Immature natural killer cell (primary cell): ENCODE measurements around the gene BNC1. TPM values are rescaled to one million over a fixed set of nuclear protein-coding genes. Genes with fewer than 3 reads are reported as not detected.

Experiments
- DNase-seq, 3 donors: peaks; one replicate each; pipeline ENCODE4 v3.0.0; 2022; ENCODE audit warnings: mixed read lengths in 1 of 3
- H3K27ac Mint-ChIP-seq, 6 donors: one replicate each; pipeline ENCODE4 v1.8.0; 2020; ENCODE audit warnings: mixed read lengths in 6 of 6, mild to moderate bottlenecking in 5 of 6, inconsistent platforms in 4 of 6, moderate library complexity in 3 of 6
- H3K27me3 Mint-ChIP-seq, 3 donors: one replicate each; pipeline ENCODE4 v1.8.0; 2020 to 2021; ENCODE audit warnings: low read depth in 3 of 3, mild to moderate bottlenecking in 3 of 3, mixed read lengths in 3 of 3, moderate library complexity in 3 of 3, inconsistent platforms in 1 of 3
- H3K36me3 Mint-ChIP-seq, 3 donors: one replicate each; pipeline ENCODE4 v1.8.0; 2020; ENCODE audit warnings: mixed read lengths in 3 of 3, inconsistent platforms in 2 of 3, mild to moderate bottlenecking in 2 of 3
- H3K4me1 Mint-ChIP-seq, 2 donors: one replicate each; pipeline ENCODE4 v1.8.0; 2020; ENCODE audit warnings: inconsistent platforms in 2 of 2, mild to moderate bottlenecking in 2 of 2, mixed read lengths in 2 of 2, moderate library complexity in 1 of 2
- H3K4me3 Mint-ChIP-seq, 5 donors: one replicate each; pipeline ENCODE4 v1.8.0; 2020; ENCODE audit warnings: mild to moderate bottlenecking in 5 of 5, mixed read lengths in 5 of 5, inconsistent platforms in 3 of 5, moderate library complexity in 3 of 5
- H3K9me3 Mint-ChIP-seq, 6 donors: one replicate each; pipeline ENCODE4 v1.8.0; 2020; ENCODE audit warnings: mild to moderate bottlenecking in 6 of 6, mixed read lengths in 6 of 6, inconsistent platforms in 4 of 6, moderate library complexity in 3 of 6
- polyA plus RNA-seq, 3 donors: library from polyadenylated mRNA; unstranded; fragments of 300-500 nt; fragmentation: Illumina TruSeq; gene quantifications; one replicate each; pipeline ENCODE4 v1.2.3, GENCODE V29; 2021

Gene BNC1
- polyA plus RNA-seq, 3 donors from 2014 or later, result not detected

- peaks cover 9 to 10% of the 10 kb centered on the region in 2 donors for H3K4me1 Mint-ChIP-seq
- H3K27me3 Mint-ChIP-seq, result peaks cover 0 to 5% (median 5%) of the 10 kb centered on the region in 3 donors
- H3K36me3 Mint-ChIP-seq, result peaks cover 0 to 3% (median 0%) of the 10 kb centered on the region in 3 donors
- no peaks in the 10 kb centered on the region for H3K9me3 Mint-ChIP-seq
- peak in 1 of 3 donors; percentile 5 for DNase-seq
- H3K4me3 Mint-ChIP-seq, result peak overlapping the region; percentile 94 to 98 (median 95)
- H3K27ac Mint-ChIP-seq, result peak overlapping the region; percentile 72 to 92 (median 86)
Observed at GRCh38 chr15:83206526-83207008, 77.9 kb downstream of the BNC1 start.

Other genes with a start within 250 kb of the BNC1 start
- gene BTBD1, start 217.4 kb downstream of the BNC1 start, polyA plus RNA-seq, result 10 to 100 TPM; 45.6 to 61.9 (median 56.1) TPM
- 10 to 100 TPM; 17.2 to 20.2 (median 17.9) TPM for gene TM6SF1, start 177.0 kb downstream of the BNC1 start, polyA plus RNA-seq
- gene HDGFL3, start 76.8 kb downstream of the BNC1 start, polyA plus RNA-seq, result 10 to 100 TPM in 2 of 3 donors, 1 to 10 TPM in 1; 6.8 to 21.6 (median 10.6) TPM
- not detected for gene SH3GL3, start 162.7 kb upstream of the BNC1 start, polyA plus RNA-seq